Measurements from ENCODE around the gene C4BPA. TPM values are rescaled to one million over a fixed set of nuclear protein-coding genes. Genes with fewer than 3 reads are reported as not detected.

C4BPA gene
- total RNA-seq, 1 experiment from 2014 or later, result not detected

- Mint-ChIP-seq H3K27ac (peak overlapping the region in 1 of 3 experiments; percentile 32; a peak in 1 of 7 replicates), H3K4me1 (no peaks in the 10 kb centered on the region), H3K9me3 (no peaks in the 10 kb centered on the region), H3K36me3 (ENCODE audit: insufficient read depth in 1 of 3, low read depth in 3 of 3) (peaks cover 4 to 26% (median 21%) of the 10 kb centered on the region in 3 experiments; a peak in 6 of 7 replicates), H3K4me3 (no peak overlapping the region), H3K27me3 (ENCODE audit: low read depth) (no peaks in the 10 kb centered on the region)
- no peak overlapping the region for H3K4ac ChIP-seq (ENCODE audit: low read depth, low read length)
- H4K91ac ChIP-seq (ENCODE audit: insufficient read length, low read depth, low read length), result no peak overlapping the region
- no peak overlapping the region for H3K14ac ChIP-seq (ENCODE audit: insufficient read depth, low read length)
- no peak overlapping the region for H2BK12ac ChIP-seq (ENCODE audit: insufficient read length, low read depth, low read length)
- no peak overlapping the region for H2AFZ ChIP-seq (ENCODE audit: low read length)
- H4K8ac ChIP-seq (replicated peaks; ENCODE audit: insufficient read length, low read depth, low read length), result no peak overlapping the region
- no CpG with 5 or more reads among the region's 8 CpGs for WGBS (ENCODE audit: extremely low coverage, insufficient read length, low lambda C conversion rate)
- H3K18ac ChIP-seq (ENCODE audit: insufficient read length, low read depth, low read length), result no peak overlapping the region
- DNase-seq, result no peak
- H3K4me1 ChIP-seq (ENCODE audit: insufficient read depth, low read length), result no peaks in the 10 kb centered on the region
- no peak overlapping the region for H3T11ph ChIP-seq (ENCODE audit: low read length)
- TF ChIP-seq CTCF (conservative IDR thresholded peaks at IDR 0.05), result no peak
- no peak overlapping the region for H3K4me2 ChIP-seq (ENCODE audit: insufficient read depth, insufficient read length, low read length)
- H3K56ac ChIP-seq (ENCODE audit: insufficient read length, low read depth, low read length), result no peak overlapping the region
- no peak overlapping the region for H2BK120ac ChIP-seq (ENCODE audit: low read depth, low read length, poor library complexity, severe bottlenecking)
- H2BK5ac ChIP-seq (ENCODE audit: insufficient read length, low read length), result no peak overlapping the region
- no peaks in the 10 kb centered on the region for H3K27me3 ChIP-seq (ENCODE audit: insufficient read depth, low read length)
- no peaks in the 10 kb centered on the region for H3K79me1 ChIP-seq (ENCODE audit: insufficient read depth, low read depth, low read length, poor library complexity, severe bottlenecking)
- H2BK15ac ChIP-seq (ENCODE audit: low read depth, low read length), result no peak overlapping the region
- H3K9ac ChIP-seq (ENCODE audit: extremely low read depth, insufficient read length, low read length), result no peak overlapping the region
- H4K20me1 ChIP-seq (ENCODE audit: control insufficient read depth, insufficient read depth, insufficient read length), result no peaks in the 10 kb centered on the region
- no peak overlapping the region for H2BK20ac ChIP-seq (ENCODE audit: low read depth, low read length, poor library complexity, severe bottlenecking)
- H2AK5ac ChIP-seq (ENCODE audit: insufficient read length, low read length), result no peak overlapping the region
- H3K23ac ChIP-seq (ENCODE audit: insufficient read length, low read depth, low read length), result no peak overlapping the region
- no peaks in the 10 kb centered on the region for H3K9me3 ChIP-seq (ENCODE audit: control insufficient read depth, low read depth, low read length)
- no peaks in the 10 kb centered on the region for H3K23me2 ChIP-seq (ENCODE audit: insufficient read length, low read depth, low read length, poor library complexity, severe bottlenecking)
- H3K27ac ChIP-seq (ENCODE audit: insufficient read length, low read depth, low read length), result no peak overlapping the region
- no peaks in the 10 kb centered on the region for H3K79me2 ChIP-seq (ENCODE audit: insufficient read depth, low read length)
- H4K5ac ChIP-seq (ENCODE audit: insufficient read length, low read depth, low read length), result no peak overlapping the region
Measured at GRCh38 chr1:207072233-207072632, 31.8 kb upstream of the C4BPA start.

Data from H9 (cell line).